Effector CD4-positive, alpha-beta T cell (primary cell): ENCODE results near the gene PLA2G4B.

Source experiments
- DNase-seq: peaks from one replicate; pipeline ENCODE4 v3.0.0-alpha.2; 2020

PLA2G4B gene

DNA sequence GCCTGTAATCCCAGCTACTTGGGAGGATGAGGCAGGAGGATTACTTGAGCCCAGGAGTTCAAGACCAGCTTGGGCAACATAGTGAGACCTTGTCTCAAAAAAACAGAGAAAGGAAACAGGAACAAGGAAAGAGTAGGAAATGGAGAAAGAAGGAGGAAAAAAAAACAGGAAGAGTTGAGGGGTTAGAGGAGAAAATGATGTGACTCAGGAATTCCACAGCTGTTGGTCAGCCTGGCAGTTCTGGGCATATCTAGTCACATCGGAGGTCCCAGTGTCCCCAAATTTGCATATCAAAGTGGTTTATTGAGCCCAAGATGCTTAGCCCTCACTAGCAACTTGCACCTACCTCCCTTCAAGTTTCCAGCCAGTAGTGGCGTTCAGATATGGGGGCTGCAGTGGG lies 29.5 kb upstream of the PLA2G4B start:
- DNase-seq = no peak

DNA sequence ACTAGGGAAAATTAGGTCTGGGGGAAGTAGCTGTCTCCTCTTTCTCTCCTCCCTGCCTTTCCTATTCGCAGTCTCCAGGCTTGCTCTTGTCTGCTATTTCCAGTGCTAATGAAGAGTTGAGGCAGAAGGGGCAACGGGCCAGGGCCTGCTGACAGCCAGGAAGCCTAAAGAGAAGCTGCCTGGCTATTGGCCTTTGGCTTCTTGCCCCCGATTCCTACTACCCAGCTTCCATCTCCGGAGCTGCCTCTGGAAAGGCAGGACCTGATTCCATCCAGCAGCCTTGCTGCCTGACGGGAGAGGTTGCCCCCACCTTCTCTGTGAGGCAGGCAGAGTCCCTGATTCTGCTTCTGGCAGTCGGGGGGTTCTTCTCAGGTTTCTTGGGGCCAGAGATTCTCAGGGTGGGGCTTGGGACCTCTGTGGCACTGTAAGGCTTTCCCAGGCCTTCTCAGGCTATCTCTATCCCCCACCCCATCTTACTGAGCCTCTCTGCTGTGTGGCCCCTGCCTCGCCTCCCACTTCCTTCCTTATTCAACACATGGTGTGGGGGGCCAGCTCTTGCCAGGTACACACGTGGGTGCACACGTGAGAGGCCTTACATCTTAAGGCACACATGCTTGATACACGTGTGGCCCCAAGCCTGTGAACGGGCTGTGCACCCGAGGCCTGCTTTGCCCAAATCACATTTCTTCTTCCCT lies 29.0 kb upstream of the PLA2G4B start:
- DNase-seq = no peak

- no peak for DNase-seq
Observed at GRCh38 chr15:41810651-41811431, 27.8 kb upstream of the PLA2G4B start.

GRCh38 chr15:41811432-41812195 lies 27.0 kb upstream of the PLA2G4B start:
- peak; percentile 65 for DNase-seq

DNA sequence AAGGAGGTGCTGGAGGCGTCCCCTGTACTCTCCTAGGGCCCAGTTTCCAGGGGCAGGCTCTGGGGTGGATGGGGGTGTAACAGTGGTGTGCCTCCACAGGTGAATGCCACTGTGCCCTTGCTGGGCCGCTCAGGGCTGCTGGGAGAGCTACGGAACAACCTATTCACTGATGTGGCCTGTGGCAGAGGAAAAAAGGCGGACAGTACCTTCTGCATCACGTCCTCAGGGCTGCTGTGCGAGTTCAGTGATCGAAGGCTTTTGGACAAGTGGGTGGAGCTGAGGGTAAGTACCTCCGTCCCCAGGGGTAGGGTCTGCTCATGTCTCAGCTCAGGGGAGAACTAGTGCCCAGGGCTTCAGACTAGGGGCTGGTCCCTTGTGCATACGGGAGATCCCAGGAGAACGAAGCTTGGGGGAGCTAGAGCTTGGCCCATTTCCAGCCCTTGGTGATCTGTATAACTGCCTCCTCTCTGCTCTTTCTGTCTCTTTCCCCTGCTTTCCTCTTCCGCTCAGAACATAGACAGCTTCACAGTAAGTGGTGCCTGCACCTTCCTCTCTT lies 25.7 kb upstream of the PLA2G4B start:
- no peak for DNase-seq

DNA sequence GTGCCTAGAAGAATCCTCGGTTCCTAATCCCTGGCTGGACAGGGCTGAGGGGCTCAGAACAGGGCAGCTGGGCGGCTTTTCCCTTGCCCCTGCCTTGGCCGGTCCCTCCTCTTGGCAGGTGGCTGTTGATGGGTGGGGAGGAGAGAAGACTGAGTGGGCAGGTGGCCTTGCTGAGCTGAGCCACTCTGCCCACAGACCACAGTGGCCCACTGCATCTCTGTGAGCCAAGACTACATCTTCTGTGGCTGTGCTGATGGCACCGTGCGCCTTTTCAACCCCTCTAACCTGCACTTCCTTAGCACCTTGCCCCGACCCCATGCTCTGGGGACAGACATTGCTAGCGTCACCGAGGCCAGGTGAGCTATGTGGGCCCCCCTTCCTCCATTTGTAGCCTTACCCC lies 25.2 kb upstream of the PLA2G4B start:
- DNase-seq = no peak

DNA sequence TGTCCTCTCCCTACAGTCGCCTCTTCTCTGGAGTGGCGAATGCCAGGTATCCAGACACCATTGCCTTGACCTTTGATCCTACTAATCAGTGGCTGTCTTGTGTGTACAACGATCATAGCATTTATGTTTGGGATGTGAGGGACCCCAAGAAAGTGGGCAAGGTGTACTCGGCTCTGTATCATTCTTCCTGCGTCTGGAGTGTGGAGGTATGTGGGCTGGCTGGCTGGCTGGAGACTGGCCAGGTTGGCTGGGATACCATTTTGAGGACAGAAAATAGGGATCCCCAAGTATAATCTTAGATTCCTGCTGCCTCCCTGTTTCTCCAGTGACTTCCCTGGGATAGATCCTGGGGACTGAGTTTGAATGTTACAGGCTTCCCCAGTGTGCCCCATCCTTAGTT lies 24.1 kb upstream of the PLA2G4B start:
- no peak for DNase-seq

DNA sequence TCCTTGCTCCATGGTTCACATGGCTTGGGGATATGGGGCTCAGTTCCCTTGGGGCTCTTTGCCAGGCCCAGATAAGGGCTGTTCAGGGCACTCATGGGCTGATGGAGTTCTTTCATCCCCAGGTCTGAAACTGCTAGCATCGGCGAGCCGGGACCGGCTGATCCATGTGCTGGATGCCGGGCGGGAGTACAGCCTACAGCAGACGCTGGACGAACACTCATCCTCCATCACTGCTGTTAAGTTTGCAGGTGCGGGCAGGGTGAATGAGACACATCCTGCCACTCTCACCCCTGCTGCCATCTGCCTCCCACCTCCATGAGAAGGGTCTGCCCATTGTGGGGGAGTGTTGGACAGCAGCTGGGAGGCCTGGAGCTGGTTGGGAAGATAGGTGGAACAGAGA lies 21.9 kb upstream of the PLA2G4B start:
- DNase-seq = no peak

DNA sequence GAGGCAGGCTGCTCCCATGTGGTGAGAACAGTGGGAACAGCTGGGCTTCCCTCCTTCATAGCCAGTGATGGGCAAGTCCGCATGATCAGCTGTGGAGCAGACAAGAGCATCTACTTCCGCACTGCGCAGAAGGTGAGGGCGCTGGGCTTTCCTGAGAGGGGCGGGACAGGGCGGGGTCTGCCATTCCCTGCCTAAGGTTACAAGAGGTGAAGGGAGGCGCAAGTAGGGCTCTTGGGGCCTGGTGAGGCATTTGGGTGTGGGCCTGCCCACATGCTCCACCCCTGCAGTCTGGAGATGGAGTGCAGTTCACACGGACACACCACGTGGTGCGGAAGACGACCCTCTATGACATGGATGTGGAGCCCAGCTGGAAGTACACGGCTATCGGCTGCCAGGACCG lies 21.3 kb upstream of the PLA2G4B start:
- DNase-seq = no peak

DNA sequence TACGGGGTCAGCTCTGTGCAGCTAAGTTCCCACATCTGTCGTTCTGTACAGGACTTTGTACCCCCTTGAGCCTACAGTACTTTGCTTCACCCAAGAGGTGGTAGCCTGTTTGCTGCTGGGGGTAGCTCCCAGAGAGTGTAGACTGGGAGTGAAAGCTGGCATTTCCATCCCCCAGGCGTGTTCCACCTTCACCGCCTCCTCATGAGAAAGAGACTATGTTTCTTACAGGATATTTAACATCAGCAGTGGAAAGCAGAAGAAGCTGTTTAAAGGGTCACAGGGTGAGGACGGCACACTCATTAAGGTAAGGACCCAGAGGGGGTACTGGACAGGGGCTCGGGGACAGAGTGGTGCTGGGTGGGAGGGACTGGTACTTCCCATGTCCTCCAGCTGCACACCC lies 20.9 kb upstream of the PLA2G4B start:
- no peak for DNase-seq

GRCh38 chr15:41819455-41820050 lies 19.1 kb upstream of the PLA2G4B start:
- DNase-seq = no peak

DNA sequence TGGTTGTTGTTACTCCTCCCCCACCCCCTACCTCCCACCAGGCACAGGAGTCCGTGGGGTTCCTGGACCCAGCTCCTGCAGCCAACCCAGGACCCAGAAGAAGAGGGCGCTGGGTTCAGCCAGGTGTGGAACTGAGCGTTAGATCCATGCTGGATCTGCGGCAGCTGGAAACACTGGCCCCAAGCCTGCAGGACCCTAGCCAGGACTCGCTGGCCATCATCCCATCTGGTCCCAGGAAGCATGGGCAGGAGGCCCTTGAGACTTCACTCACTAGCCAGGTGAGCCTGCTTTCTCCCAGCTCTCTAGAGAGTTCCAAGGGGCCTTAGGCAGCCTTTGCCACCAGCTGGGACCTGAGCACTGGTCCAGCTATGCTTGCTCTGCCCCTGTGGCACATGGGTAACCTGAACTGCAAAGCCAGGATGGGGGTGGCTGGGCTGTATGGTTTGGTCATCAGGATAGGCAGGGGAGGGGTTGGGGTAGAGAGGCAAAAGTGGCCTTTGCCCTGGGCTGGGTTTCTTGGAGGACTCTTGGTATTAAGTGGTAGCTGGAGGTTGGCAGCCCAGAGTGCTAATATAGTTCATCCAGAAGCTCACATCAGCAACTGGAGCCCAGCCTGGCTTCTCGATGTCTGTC lies 17.7 kb upstream of the PLA2G4B start:
- DNase-seq = no peak

- no peak for DNase-seq
Observed at GRCh38 chr15:41821831-41822230, 16.8 kb upstream of the PLA2G4B start.

DNA sequence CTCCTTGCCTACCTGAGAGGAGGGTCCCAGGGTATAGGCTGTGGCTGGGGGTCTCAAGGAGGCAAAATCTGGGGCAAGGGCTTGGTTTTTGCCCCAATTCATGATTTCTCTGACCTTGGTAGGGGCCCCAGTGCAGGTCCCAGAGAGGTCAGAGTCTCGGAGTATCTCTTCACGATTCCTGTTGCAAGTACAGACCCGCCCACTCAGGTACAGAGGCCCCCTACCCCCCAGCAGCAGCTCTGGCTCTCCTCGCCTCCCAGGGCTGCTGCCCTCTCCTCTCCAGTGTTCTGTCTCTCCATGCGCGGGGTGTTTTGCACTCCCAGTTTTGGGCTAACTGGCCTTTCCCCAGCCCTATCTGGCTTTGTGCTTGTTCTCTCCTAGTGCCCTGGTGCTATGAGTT lies 16.2 kb upstream of the PLA2G4B start:
- no peak for DNase-seq

GRCh38 chr15:41822957-41823356 lies 15.7 kb upstream of the PLA2G4B start:
- no peak for DNase-seq

GRCh38 chr15:41823502-41823901 lies 15.1 kb upstream of the PLA2G4B start:
- DNase-seq = no peak

- no peak for DNase-seq
Observed at GRCh38 chr15:41824062-41824745, 14.4 kb upstream of the PLA2G4B start.

- DNase-seq = no peak
Observed at GRCh38 chr15:41825145-41825544, 13.5 kb upstream of the PLA2G4B start.

- no peak for DNase-seq
Observed at GRCh38 chr15:41825572-41826535, 12.8 kb upstream of the PLA2G4B start.

DNA sequence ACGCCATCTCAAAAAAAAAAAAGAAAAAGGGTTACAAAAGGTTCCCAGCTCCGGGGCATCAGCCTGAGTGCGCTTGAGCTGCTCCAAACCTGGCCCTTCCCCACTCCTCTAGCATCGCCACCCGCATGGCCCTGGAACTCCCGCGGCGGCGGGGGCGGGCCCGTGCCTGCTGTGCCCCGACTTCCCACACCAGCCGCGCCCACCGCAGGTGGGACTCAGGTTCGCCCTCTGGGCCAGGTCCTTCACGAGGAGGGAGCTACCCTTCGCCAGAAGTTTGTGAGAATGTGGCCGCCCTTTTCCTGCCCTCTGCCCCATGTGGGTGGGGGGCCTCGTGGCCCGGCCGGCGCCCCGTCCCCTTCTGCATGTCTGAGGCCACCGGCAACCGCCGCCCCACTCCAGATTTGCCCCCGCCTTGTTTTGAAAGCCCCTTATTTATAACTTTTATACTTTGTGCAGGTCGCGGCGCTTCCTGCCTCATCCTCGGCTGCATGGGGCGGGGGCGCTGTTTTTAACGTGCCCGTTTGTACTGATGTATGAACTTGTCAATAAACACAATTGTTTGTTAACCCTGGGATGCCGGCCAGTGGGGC lies 11.3 kb upstream of the PLA2G4B start:
- DNase-seq = peak; percentile 33
